Measurements from ENCODE around the gene DOK3. TPM values are rescaled to one million over a fixed set of nuclear protein-coding genes. Genes with fewer than 3 reads are reported as not detected.

The DOK3 gene
- total and polyA plus RNA-seq, 10 of the 15 experiments (the other 5 are each of a cell fraction or from before 2014, with no cell fraction given) = 6.6 to 107 (median 52.1) TPM

- ChIA-PET SMC1A (ENCODE audit: uncharacterized antibody, unreplicated experiment) (interaction anchor here (0.8 to 2.4 kb wide), 9 partner anchors 9 to 198 kb away, joined by 3 to 10 read pairs (median 5); partner anchors contain the start of gene PDLIM7), POLR2A (interaction anchor here (0.6 to 3.5 kb wide), 15 partner anchors 9 to 791 kb away, joined by 3 to 19 read pairs (median 3); partner anchors contain the start of genes DDX41 and PDLIM7), RAD21 (ENCODE audit: unreplicated experiment) (interaction anchor here (0.9 to 3.4 kb wide), 13 partner anchors 11 to 199 kb away, joined by 3 to 17 read pairs (median 5); partner anchors contain the start of genes GRK6, PDLIM7 and TMED9), CTCF (interaction anchor here (0.9 to 6.2 kb wide), 9 partner anchors 7 to 151 kb away, joined by 3 to 38 read pairs (median 19); partner anchors contain the start of genes PDLIM7 and RGS14)
- ATAC-seq (peak; percentile 20), FAIRE-seq (no peak), DNase-seq (ENCODE audit: low read depth, low spot score) (no peak)
- peak overlapping the region; percentile 87 for H3K4me3 ChIP-seq
- peaks cover 35% of the 10 kb centered on the region for H3K79me2 ChIP-seq (ENCODE audit: control insufficient read depth, insufficient read depth, low read length)
- no peaks in the 10 kb centered on the region for H3K9me3 ChIP-seq (replicated peaks; ENCODE audit: control insufficient read depth, insufficient read depth, low read length)
- H3K9ac ChIP-seq (ENCODE audit: control insufficient read depth, insufficient read depth, low read length) = peak overlapping the region; percentile 90
- no peaks in the 10 kb centered on the region for H4K20me1 ChIP-seq (ENCODE audit: control insufficient read depth, insufficient read depth)
- peak overlapping the region; percentile 87 for H3K27ac ChIP-seq (ENCODE audit: control insufficient read depth, insufficient read depth)
- intact Hi-C loops (cut with micrococcal nuclease; ENCODE audit: unreplicated experiment) (loop anchor here (5.0 to 10.0 kb wide), 2 partner anchors 94 to 393 kb away; partner anchors contain the start of gene B4GALT7), in situ Hi-C loops (cut with MboI) (no loop called here)
- WGBS (ENCODE audit: insufficient coverage, insufficient replicate concordance, low lambda C conversion rate, missing lambda C conversion rate) = 14% methylated on average over 25 of the region's 26 CpGs
- peaks cover 44% of the 10 kb centered on the region for H3K4me1 ChIP-seq (ENCODE audit: control insufficient read depth, insufficient read depth, low read length)
- H3K4me2 ChIP-seq (ENCODE audit: control insufficient read depth, insufficient read depth) = peak overlapping the region; percentile 97
- no peak overlapping the region; the same call in none of the 2 replicates for H2AFZ ChIP-seq (ENCODE audit: control insufficient read depth, low read depth, low read length)
- H3K27me3 ChIP-seq (replicated peaks in 1 of 2; ENCODE audit: control insufficient read depth in 2 of 2, insufficient read depth in 2 of 2, low read length in 1 of 2) = no peaks in the 10 kb centered on the region
- BruUV-seq (replicated peaks) = no TSS peak
- H3K36me3 ChIP-seq (ENCODE audit: control insufficient read depth in 2 of 2, insufficient read depth in 2 of 2, low read length in 1 of 2) = peaks cover 13 to 35% of the 10 kb centered on the region in 2 experiments; a peak in 3 of 4 replicates
- TF ChIP-seq SPI1 (IDR thresholded peaks at IDR 0.05; ENCODE audit: borderline replicate concordance, insufficient read depth, low read depth, low read length) (no peak), CHD2 (IDR thresholded peaks at IDR 0.05; ENCODE audit: borderline replicate concordance, low read depth, low read length) (no peak), NR2F1 (conservative IDR thresholded peaks at IDR 0.05) (0 out of 2 replicates have a peak, but pooled peaks have one; percentile 11), IRF3 (IDR thresholded peaks at IDR 0.05) (no peak), GATAD2B (conservative IDR thresholded peaks at IDR 0.05; ENCODE audit: low read depth) (peak; percentile 52; the same call in 1 of the 2 replicates), DPF2 (IDR thresholded peaks at IDR 0.05) (0 out of 2 replicates have a peak, but pooled peaks have one; percentile 14), SIX5 (IDR thresholded peaks at IDR 0.05; ENCODE audit: low read depth, low read length, severe bottlenecking) (no peak), MAX (IDR thresholded peaks at IDR 0.05; ENCODE audit: low read depth, low read length) (no peak), KAT2A (conservative IDR thresholded peaks at IDR 0.05; ENCODE audit: control insufficient read depth, low read depth, low read length) (no peak), ZBED1 (IDR thresholded peaks at IDR 0.05; ENCODE audit: borderline replicate concordance) (no peak), LARP7 (IDR thresholded peaks at IDR 0.05) (peak; percentile 78; the same call in 1 of the 2 replicates)
Observed at GRCh38 chr5:177508221-177508611, 1.4 kb downstream of the DOK3 start.

Measured in GM12878 (cell line).